A673 (cell line): Measurements from ENCODE around the gene TIGD3.

ENCODE experiments used
- CTCF ChIP-seq: fragments of 300-800, 200-600 bp; sonication (generic); conservative IDR thresholded peaks from 2 replicates; pipeline ENCODE4 v1.5.1; 2017; ENCODE audit warnings: low read depth, mild to moderate bottlenecking, antibody characterized with exemption, low read length, moderate library complexity, mixed read lengths
- EZH2 ChIP-seq: fragments of 200-600 bp; sonication (generic); IDR thresholded peaks from 2 replicates; pipeline ENCODE4 v1.6.1; 2017; ENCODE audit warnings: borderline replicate concordance, low read depth, mild to moderate bottlenecking, mixed read lengths, antibody characterized with exemption, low read length; ENCODE audit not compliant: poor library complexity, severe bottlenecking

- TF ChIP-seq CTCF (no peak), EZH2 (no peak)
Observed at GRCh38 chr11:65362320-65362931, 7.9 kb downstream of the TIGD3 start.
